Stimulated activated CD8-positive, alpha-beta memory T cell treated with anti-CD3 and anti-CD28 coated beads, Interleukin-7, amount 100 ng/mL, for 1 hour (primary cell): ENCODE measurements around the gene FLT1.

Experiments used
- DNase-seq, 2 donors: peaks; one replicate each; pipeline ENCODE4 v3.0.0-alpha.2; 2020; ENCODE audit warnings: low read depth in 2 of 2

Gene FLT1

DNA sequence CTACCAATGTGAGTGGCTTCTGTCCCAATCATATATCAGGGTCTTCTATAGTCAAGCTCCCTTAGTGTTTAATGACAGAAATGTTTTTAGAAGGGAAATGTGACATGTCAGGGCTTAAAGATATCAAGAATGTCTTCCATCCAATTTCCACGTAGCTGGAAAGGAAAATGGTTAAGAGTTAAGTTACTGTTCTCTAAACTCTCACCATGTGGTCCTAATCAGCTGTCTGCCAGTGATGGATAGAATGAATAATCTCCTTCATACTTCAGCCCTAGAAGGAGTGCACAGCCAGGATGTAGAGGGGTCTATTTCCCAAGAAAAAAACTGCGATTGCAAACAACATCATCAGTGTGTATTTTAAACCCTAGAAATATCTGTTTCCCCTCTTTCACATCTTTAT is 36.3 kb downstream of the FLT1 start:
- DNase-seq = no peak

GRCh38 chr13:28458051-28458450 is 36.9 kb downstream of the FLT1 start:
- no peak for DNase-seq

DNA sequence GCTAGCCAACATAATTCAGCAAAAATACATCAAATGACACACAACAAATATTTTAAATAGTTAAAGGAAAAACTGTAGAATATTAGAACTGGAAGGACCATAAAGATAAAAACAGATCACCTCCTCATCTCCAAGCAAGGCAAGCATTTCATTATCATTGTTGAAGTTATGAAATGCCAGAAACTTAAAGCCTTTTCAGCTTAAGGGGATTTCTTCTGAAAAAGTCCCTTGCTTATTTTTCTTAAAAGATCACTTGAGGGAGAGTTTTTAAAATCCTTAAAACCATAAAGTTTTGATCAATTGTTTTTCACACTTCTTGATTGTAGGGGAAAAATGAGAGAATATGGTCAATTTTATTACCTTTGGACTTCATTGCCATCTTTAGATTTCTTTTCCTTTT is 37.4 kb downstream of the FLT1 start:
- no peak for DNase-seq

GRCh38 chr13:28455580-28456194 is 39.2 kb downstream of the FLT1 start:
- no peak for DNase-seq

DNA sequence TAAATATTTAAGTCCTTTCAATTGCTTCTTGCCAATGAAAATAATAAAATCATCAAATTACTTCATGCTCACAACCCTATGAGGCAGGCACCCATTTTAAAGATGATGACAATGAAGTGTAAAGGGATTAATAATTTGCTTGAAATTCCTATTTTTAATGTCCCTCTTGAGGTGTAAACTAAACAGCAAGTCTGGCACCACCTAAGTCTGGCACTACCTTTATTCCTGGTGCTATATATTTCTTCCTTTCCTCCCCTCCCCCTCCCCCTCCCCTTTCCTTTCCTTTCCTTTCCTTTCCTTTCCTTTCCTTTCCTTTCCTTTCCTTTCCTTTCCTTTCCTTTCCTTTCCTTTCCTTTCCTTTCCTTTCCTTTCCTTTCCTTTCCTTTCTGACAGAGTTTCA is 42.2 kb downstream of the FLT1 start:
- DNase-seq = no peak

DNA sequence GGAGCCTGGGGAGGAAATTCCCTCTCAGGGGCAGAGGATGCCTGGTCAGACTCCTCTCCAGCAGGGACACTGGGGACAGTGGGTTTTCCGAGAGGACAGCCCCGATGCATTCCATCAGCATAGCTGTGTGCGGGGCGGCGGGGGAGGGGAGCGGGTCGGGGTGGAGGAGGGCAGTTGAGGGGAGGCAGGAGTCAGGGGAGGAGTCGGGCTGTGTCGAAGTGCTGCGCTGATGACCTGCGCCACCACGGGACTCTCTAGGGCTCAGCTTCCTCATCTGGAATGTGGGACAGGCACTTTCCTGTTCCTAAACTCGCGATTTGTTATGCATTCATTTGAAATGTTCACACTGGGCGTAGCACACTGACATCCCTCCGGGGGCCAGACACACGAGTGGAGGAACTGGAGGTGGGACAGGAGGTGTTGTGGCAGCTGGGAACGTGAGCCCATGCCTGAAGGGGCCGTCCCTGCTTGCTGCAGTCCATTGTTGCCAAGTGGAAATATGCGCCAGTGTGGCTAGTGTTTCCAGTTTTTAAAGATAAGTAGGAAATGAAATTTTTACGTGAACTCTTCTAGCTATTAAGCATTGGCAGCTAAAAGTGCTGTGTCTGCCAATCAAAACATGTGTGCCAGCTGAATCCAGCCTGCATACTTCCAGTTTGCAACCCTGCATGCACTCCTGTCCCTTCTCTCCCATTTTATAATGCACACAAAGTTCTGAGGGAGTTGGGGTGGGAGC is 43.3 kb downstream of the FLT1 start:
- no peak for DNase-seq

DNA sequence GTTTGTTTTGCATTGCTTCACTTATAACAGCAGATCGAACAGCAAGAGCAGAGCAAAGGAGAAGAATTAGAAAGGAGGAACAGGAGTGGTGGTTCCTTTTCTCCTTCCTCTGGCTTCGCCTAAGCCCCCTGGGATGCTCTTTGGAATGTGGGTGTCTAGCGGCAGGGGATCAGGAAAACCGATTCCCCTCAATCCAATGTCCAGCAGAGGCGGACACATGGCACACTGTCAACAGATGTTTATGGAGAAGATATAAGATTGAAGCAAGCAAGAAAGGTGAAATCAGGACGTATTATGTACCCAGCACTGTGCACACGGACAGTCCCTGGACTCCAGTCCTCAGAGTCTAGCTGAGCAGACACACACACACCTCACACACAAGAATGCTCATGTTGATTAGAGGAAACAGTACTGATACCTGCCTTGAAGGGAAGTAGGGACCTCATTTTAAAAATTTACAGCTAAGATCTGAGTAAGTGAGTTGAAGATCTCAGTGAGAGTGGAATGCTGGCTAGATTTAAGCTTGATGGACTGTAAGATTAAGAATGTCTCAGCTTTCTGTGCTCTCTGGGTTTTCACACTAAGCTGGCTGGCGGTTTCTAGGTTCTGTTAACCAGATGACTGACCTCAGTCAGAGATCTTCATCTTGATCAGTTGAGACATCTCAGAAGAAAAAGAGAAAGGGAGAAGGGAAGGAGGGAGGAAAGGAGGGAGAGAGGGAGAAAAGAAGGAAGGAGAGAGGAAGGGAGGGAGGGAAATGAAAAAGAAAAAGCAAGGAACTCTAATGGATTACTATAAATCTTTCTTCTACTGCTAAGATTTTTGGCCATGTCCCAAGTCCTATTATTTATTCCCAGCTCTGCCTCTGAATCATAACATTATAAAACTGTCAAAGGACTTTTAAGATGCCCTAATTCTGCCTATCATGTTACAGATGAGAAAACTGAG is 44.8 kb downstream of the FLT1 start:
- no peak for DNase-seq

DNA sequence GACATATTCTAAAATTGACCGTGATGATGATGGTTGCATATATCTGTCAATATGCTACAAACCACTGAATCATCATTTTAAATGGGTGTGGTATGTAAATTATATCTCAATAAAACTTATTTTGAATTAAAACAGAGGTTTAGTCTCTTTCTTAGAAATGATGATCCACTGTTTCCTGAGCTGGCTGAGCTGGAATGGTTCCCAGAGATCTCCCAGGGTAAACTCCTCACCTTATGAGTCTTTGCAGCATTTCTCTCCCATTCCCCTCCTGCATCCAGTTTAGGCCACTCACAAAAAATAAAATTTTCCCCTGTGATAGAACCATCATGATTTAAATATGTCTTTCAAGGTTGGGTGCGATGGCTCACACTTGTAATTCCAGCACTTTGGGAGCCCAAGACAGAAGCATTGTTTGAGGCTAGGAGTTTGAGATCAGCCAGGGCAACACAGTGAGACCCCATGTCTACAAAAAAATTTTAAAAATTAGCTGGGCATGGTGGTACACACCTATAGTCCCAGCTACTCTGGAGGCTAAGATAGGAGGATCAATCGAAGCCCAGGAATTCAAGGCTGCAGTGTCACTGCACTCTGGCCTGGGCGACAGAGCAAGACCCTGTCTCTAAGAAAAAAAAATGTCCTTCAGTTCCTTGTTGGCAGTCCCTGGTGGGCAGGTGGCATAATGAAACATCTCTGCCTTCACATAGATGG is 46.1 kb downstream of the FLT1 start:
- no peak for DNase-seq

GRCh38 chr13:28447989-28448388 is 46.9 kb downstream of the FLT1 start:
- DNase-seq = no peak

DNA sequence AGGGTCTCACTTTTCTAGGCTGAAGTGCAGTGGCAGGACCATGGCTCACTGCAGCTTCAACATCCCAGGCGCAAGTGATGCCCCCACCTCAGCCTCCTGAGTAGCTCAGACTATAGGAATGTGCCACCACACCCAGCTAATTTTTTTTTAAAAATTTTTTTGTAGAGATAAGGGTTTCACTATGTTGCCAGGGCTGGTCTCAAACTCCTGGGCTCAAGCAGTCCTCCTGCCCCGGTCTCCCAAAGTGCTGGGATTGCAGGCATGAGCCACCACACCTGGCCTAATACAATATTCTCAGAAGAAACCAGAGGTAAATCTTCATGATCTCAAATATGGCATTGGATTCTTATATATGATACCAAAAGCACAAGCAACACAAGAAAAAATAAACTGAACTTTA is 47.7 kb downstream of the FLT1 start:
- DNase-seq = no peak

- DNase-seq = no peak
Observed at GRCh38 chr13:28442839-28443238, 52.1 kb downstream of the FLT1 start.

GRCh38 chr13:28441529-28441928 is 53.4 kb downstream of the FLT1 start:
- no peak for DNase-seq

GRCh38 chr13:28440774-28441504 is 54.0 kb downstream of the FLT1 start:
- DNase-seq = no peak

DNA sequence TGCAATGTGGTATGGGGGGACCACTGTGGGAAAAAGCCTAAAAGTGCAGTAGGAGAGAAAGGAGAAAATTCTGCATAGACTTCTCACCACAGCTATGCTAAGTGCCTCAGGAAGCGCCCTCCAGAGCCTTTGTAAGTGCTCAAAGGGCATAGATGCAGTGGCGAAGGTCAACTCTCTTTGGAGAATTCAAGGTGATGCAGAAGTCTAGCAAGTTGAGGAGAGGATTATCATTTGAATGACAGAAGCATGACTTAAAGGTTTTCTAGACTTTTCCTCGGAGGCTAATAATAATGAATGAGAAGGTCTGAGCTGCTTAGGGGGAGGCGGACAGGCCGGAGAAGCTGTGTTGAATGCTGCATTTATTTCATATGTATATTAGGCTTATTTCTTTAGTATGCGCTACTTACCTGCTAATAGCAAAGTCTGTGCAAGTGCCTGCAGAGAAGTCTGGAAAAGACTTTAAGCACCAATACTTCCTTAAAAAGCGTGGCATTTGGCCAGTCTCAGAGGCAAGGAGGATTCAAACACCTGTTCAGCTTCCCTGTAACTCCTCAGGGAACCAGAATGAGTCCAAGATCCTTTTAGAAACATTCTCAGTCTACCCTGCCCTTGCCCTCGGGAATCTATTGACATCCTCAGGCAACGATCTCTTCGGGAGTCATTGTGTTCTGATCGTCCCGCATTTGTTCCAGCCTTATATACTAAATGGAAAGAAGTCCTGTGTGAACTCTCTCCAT is 56.2 kb downstream of the FLT1 start:
- no peak for DNase-seq

DNA sequence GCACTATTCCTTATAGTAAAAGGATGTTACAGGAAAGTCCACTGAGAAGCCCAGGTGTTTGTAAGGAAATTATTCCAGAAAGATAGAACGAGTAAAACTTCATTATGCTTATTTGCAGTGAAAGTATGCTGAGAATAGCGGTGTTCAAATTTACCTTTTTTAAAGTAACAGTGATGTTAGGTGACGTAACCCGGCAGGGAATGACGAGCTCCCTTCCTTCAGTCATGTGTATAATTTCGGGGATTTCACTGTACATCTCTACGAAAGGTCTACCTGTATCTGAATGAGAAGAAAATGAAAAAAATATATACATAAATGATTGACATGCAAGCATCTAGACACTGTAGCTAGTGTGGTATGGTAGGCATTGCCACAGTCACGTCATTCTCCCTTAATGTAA is 56.9 kb downstream of the FLT1 start:
- no peak for DNase-seq

GRCh38 chr13:28435917-28436316 is 59.0 kb downstream of the FLT1 start:
- no peak for DNase-seq

GRCh38 chr13:28434926-28435325 is 60.0 kb downstream of the FLT1 start:
- no peak for DNase-seq

DNA sequence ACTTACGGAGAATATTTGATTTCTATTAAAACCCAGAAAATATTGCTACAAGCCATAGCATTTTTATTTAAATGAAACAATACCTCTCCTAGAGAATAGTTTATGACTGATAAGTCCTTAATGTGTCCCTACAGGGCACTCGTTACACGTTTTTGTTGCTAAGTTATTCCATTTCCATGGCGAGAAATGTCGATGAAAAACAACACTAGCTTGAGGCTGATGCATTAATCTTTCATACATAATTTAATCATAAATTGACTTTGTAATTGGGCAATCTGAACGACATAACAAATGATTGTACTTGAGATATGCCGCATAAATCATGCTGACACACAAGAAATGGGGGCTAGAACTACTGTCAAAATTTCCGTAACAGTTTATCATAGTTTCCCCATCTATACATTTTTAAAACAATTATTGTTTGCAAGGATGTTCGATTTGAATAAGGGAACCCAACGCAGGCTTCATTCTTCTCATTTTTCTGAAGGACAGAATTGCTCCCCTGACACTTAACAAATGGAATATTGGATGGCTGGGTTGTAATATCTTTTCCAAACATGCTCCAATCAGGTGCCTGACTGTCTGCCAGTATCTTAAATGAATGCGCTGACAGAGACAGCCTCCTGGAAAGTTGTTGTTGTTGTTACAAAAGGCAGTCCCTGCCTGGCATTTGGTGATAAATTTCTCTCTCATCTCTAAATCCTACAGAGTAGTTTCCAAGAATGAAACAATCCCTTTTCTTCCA is 61.9 kb downstream of the FLT1 start:
- DNase-seq = no peak

DNA sequence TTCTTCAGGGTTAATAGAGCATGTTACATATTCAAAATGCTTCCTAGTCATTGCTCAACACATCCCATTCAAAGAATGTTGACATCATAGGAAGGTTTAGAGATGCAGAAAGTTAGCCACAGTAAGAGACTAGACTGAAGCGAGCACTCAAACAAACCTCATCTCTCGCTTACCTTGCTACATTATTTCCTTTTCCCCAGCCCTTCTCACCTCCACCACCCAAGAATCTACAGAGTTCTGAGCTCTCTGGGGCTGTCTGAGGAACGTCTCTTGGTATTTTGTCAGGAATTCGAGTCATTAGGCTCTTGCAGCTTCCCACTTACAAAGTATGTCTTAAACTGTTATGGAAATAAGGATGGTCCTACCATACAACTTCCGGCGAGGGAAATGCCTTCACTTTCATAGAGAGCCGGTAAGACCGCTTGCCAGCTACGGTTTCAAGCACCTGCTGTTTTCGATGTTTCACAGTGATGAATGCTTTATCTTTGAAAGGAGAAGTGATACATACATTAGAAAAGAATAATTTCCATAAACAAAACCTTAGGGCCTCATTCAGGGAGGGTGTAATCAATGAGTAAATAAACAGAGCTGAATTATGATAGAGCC is 65.1 kb downstream of the FLT1 start:
- no peak for DNase-seq
